Mucosa of stomach (tissue), 1 donor: Measurements from ENCODE around the gene KIF11.

ENCODE experiments used
- H3K27me3 ChIP-seq: one replicate; pipeline ENCODE4 v1.7.0; 2013; ENCODE audit warnings: mild to moderate bottlenecking, low read length; ENCODE audit not compliant: control insufficient read depth, insufficient read depth
- H3K36me3 ChIP-seq: one replicate; pipeline ENCODE4 v1.7.0; 2013; ENCODE audit warnings: low read length; ENCODE audit not compliant: control insufficient read depth, insufficient read depth
- H3K4me1 ChIP-seq: one replicate; pipeline ENCODE4 v1.7.0; 2013; ENCODE audit warnings: mild to moderate bottlenecking, low read length; ENCODE audit not compliant: control insufficient read depth, insufficient read depth
- H3K4me3 ChIP-seq: one replicate; pipeline ENCODE4 v1.7.0; 2013; ENCODE audit warnings: low read length
- H3K9ac ChIP-seq: one replicate; pipeline ENCODE4 v1.7.0; 2013; ENCODE audit warnings: mild to moderate bottlenecking, low read length, moderate library complexity
- H3K9me3 ChIP-seq: one replicate; pipeline ENCODE4 v1.7.0; 2013; ENCODE audit warnings: mild to moderate bottlenecking, low read length, moderate library complexity; ENCODE audit not compliant: control insufficient read depth
- donor health status: Pancreatic carcinoma.

KIF11 gene

DNA sequence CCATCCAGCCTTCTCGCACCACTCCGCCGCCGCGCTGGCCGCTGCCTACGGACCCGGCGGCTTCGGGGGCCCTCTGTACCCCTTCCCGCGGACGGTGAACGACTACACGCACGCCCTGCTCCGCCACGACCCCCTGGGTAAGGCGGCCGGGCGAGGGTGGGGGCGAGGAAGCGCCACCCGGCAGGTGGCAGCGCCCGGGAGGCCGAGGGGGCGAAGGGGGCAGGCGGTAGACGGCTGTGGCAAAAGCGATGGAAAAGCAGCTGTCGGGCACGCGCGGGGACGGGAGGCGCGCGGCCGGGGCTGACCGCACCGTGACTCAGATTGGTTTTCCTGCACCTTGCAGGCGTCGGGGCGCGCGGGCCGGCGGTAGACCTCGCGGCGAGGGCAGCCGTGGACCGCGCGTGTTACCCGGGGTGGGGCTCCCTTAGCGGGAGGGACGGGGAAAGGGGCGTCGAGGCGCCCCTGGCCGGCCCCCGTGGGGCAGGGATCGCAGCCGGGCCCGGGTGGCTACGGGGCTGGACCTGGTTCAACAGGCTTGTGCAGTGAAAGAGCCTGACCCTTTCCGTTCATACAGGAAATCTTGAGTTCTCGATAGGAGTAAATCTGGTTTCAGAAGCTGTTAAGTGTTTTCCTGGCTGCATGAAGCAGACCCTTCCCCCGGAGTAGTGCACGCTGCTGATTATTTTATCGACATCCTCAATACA, 97.4 kb downstream of the KIF11 start:
- peak overlapping the region; percentile 39 for H3K9ac ChIP-seq
- H3K4me1 ChIP-seq = peaks cover 5% of the 10 kb centered on the region
- no peaks in the 10 kb centered on the region for H3K36me3 ChIP-seq
- H3K27me3 ChIP-seq = peaks cover 59% of the 10 kb centered on the region
- no peaks in the 10 kb centered on the region for H3K9me3 ChIP-seq
- H3K4me3 ChIP-seq = no peak overlapping the region

- H3K4me3 ChIP-seq = no peak overlapping the region
- peaks cover 5% of the 10 kb centered on the region for H3K4me1 ChIP-seq
- no peaks in the 10 kb centered on the region for H3K9me3 ChIP-seq
- peaks cover 65% of the 10 kb centered on the region for H3K27me3 ChIP-seq
- H3K9ac ChIP-seq = peak overlapping the region; percentile 7
- no peaks in the 10 kb centered on the region for H3K36me3 ChIP-seq
Observed at GRCh38 chr10:92690915-92691590, 98.1 kb downstream of the KIF11 start.

DNA sequence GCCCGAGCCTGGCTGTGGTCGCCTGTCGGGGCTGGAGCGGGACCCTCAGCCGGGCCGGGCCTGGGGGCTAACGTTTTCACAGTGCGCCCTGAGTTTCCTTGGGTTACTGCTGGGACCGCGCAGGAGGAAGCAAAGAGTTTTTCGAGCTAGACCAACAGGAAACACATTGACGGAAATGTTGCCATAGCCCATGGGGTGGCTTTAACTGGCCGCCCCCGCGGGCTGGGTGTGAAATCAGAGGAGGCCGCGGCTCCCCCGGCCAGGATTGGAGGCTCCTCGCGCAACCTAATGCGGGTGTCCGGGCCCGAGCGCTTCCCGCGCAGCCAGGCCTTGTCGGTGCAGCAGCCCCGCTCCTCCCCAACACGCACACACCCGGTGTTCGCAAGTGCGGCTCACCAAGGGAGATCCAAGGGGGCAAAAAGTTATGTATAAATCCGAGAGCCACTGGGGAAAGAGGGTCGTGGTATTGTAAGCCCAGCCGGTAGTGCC, 98.7 kb downstream of the KIF11 start:
- no peaks in the 10 kb centered on the region for H3K36me3 ChIP-seq
- H3K27me3 ChIP-seq = peaks cover 71% of the 10 kb centered on the region
- no peaks in the 10 kb centered on the region for H3K9me3 ChIP-seq
- H3K4me3 ChIP-seq = no peak overlapping the region
- peak overlapping the region; percentile 39 for H3K9ac ChIP-seq
- peaks cover 5% of the 10 kb centered on the region for H3K4me1 ChIP-seq

- H3K4me1 ChIP-seq = peaks cover 5% of the 10 kb centered on the region
- H3K9me3 ChIP-seq = no peaks in the 10 kb centered on the region
- peaks cover 75% of the 10 kb centered on the region for H3K27me3 ChIP-seq
- no peak overlapping the region for H3K4me3 ChIP-seq
- peak overlapping the region; percentile 39 for H3K9ac ChIP-seq
- no peaks in the 10 kb centered on the region for H3K36me3 ChIP-seq
Observed at GRCh38 chr10:92692080-92692671, 99.2 kb downstream of the KIF11 start.

DNA sequence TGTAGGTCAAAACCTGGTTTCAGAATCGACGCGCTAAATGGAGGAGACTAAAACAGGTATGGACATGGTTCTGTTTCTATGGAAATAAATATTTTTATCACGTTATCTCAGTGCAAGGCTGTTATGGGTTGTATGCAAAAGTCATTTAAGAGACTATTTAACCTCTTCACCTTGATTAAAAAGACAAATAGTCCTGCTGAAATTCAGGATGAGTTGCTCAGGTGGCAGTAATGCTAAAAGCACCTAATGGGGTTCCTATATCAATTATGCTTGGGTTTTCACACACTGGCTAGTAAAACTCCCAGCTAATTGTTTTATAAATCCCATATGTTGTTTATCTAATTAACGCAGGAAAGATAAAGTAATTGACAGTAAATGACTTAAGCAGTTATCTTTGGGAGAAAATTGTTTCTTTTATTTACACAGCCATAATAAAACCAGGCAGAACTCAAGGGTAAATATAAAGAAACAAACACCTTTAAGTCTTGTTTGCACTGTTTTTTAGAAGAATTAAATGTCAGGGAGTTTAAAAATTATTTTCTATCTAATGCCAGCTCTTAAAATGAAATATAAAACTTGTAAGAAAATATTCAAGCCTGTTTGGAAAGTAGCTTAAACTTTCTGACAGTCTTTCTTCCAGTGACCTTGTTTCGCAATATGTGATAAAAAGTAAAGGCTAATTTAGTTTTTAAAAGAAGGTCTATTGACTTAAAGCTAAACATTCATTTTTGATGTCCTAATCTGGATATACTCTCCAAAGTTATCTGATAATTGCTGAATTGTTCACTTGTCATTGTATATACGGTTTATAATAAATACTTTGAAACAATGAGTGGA, 100.0 kb downstream of the KIF11 start:
- H3K4me1 ChIP-seq = peaks cover 5% of the 10 kb centered on the region

DNA sequence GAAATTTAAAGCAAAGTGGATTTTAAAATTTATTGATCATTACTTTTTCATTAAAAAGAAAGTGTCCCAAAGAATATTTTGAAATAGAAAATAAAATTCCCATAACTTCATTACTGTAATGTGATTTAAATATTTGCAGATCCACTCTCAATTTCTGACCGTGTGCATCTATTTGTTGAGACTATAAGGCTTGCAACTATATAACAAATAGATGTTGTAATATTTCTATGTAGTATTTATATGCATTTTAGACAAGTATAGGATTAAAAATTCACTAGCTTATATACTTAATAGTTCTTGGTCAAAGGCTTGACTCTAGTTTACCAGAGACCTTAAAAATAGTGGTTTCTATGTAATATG, 100.6 kb downstream of the KIF11 start:
- peaks cover 75% of the 10 kb centered on the region for H3K27me3 ChIP-seq

More for the DNA sequence above, 100.0 kb downstream of the KIF11 start:
- Histone ChIP-seq H3K9me3 (no peaks in the 10 kb centered on the region), H3K9ac (no peak overlapping the region), H3K36me3 (no peaks in the 10 kb centered on the region), H3K27me3 (peaks cover 74% of the 10 kb centered on the region), H3K4me3 (no peak overlapping the region)

GRCh38 chr10:92695679-92696605, 103.0 kb downstream of the KIF11 start:
- Histone ChIP-seq H3K4me1 (no peaks in the 10 kb centered on the region), H3K4me3 (no peak overlapping the region), H3K27me3 (peaks cover 72% of the 10 kb centered on the region), H3K9me3 (no peaks in the 10 kb centered on the region), H3K36me3 (no peaks in the 10 kb centered on the region), H3K9ac (no peak overlapping the region)

More for the DNA sequence above, 100.6 kb downstream of the KIF11 start:
- Histone ChIP-seq H3K4me1 (peaks cover 5% of the 10 kb centered on the region), H3K4me3 (no peak overlapping the region), H3K36me3 (no peaks in the 10 kb centered on the region), H3K9me3 (no peaks in the 10 kb centered on the region), H3K9ac (no peak overlapping the region)

DNA sequence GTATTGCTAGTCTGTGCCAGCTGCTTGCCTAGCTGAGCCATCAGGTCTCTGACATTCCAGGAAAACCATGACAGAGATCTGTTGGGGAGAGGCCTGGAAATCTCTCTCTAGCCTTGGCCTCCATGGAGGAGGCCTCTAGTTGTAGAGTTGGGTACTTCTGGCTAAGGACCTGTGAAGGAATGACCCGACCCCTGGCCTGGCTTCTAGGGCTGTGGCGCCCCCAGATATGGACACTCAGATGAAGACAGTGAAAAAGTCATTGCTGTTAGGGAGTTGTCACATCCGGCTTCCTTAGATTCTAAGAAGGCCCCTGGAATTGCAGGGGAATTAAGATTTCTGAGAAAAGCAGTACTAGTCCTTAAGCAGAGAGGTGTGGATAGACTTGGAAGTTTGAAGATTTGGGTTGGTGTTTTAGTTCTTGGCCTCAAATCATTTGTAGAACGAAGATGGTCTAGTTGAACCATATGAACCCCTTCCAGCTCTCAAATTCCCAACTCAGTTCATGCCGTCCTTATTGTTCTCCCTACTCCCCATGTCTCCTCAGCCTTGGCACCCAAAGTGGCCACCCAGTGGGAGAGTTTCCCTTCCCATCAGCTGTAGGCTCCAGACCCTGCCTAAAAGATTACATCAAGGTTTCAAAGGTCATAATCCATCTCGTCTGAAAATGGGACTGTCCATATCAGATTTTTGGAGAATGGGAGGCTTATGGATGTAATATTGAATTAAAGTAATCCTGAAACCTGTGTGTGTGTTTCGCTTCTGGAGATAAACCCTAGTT, 103.9 kb downstream of the KIF11 start:
- Histone ChIP-seq H3K4me3 (no peak overlapping the region), H3K27me3 (peaks cover 70% of the 10 kb centered on the region), H3K9ac (no peak overlapping the region)

GRCh38 chr10:92697663-92698511, 105.0 kb downstream of the KIF11 start:
- Histone ChIP-seq H3K36me3 (no peaks in the 10 kb centered on the region), H3K9me3 (no peaks in the 10 kb centered on the region), H3K9ac (no peak overlapping the region), H3K4me3 (no peak overlapping the region), H3K27me3 (peaks cover 59% of the 10 kb centered on the region), H3K4me1 (no peaks in the 10 kb centered on the region)

More for the DNA sequence above, 103.9 kb downstream of the KIF11 start:
- Histone ChIP-seq H3K36me3 (no peaks in the 10 kb centered on the region), H3K4me1 (no peaks in the 10 kb centered on the region), H3K9me3 (no peaks in the 10 kb centered on the region)

DNA sequence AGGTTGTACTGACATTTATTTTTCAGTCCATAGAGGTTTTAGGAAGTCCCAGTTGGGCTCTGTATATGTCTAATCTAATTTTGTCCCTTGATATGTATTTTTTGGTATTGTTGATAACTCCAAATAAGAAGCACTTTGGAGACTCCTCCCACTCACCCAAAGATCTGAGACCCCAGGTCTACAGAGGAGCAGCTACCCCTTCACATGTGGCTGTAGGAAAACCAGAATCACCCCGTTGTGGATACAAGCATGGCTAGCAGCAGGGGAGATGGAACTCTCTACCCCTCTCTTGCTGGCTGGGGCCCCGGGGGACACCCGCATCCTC, 106.2 kb downstream of the KIF11 start:
- Histone ChIP-seq H3K9me3 (no peaks in the 10 kb centered on the region), H3K4me1 (no peaks in the 10 kb centered on the region), H3K9ac (peak overlapping the region; percentile 29), H3K4me3 (no peak overlapping the region), H3K36me3 (no peaks in the 10 kb centered on the region), H3K27me3 (peaks cover 58% of the 10 kb centered on the region)
